GM12865 (cell line): Measurements from ENCODE around the gene ITIH4.

Experiments
- DNase-seq: peaks from one replicate; pipeline ENCODE4 v3.0.0; 2010; ENCODE audit warnings: low read depth
- H3K4me3 ChIP-seq: 2 replicates; pipeline ENCODE4 v1.5.1; 2011; ENCODE audit warnings: mild to moderate bottlenecking, low read depth, low read length, control low read depth
- TF ChIP-seq, protein P1 (sequence below): IDR thresholded peaks from 2 replicates; pipeline ENCODE4 v1.5.1; 2011; ENCODE audit warnings: low read length, control low read depth, low read depth, inconsistent platforms; ENCODE audit not compliant: insufficient read depth; ENCODE audit errors: missing control alignments

ITIH4 gene

DNA sequence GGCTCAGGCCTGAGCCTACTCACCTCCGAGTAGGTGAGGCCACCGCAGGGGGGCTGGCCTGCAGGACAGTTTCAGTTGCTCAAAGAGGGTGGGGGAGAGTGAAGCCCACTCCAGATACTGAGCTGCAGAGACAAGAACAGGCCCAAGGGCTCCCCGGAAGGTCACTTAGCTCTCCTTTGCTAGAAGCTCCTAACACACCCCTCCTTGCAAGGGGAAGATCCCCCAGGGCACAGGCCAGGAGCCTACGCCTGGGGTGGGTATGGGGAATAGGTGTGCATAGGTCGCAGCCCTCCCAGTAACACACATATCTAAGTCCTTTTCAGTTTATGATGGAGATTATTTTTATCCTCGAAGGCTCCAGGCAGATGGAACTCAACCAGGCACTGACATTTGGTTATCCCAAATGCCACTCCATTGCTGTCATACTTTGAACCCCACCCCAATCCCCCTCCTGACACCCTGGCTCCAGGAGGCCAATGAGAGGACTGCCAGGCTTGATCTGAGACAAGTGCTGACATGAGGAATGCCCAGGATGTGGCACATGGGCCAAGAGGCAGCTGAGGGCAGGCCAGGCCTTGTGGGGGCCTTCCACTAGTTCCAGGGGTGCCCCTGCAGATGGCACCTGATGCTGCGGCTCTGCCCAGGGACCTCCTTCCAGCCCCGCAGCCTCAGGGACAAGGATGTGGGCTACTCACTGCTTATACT, 5.4 kb upstream of the ITIH4 start:
- no peak overlapping the region for H3K4me3 ChIP-seq
- TF ChIP-seq, protein P1, sequence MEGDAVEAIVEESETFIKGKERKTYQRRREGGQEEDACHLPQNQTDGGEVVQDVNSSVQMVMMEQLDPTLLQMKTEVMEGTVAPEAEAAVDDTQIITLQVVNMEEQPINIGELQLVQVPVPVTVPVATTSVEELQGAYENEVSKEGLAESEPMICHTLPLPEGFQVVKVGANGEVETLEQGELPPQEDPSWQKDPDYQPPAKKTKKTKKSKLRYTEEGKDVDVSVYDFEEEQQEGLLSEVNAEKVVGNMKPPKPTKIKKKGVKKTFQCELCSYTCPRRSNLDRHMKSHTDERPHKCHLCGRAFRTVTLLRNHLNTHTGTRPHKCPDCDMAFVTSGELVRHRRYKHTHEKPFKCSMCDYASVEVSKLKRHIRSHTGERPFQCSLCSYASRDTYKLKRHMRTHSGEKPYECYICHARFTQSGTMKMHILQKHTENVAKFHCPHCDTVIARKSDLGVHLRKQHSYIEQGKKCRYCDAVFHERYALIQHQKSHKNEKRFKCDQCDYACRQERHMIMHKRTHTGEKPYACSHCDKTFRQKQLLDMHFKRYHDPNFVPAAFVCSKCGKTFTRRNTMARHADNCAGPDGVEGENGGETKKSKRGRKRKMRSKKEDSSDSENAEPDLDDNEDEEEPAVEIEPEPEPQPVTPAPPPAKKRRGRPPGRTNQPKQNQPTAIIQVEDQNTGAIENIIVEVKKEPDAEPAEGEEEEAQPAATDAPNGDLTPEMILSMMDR: no peak
- DNase-seq: no peak

DNA sequence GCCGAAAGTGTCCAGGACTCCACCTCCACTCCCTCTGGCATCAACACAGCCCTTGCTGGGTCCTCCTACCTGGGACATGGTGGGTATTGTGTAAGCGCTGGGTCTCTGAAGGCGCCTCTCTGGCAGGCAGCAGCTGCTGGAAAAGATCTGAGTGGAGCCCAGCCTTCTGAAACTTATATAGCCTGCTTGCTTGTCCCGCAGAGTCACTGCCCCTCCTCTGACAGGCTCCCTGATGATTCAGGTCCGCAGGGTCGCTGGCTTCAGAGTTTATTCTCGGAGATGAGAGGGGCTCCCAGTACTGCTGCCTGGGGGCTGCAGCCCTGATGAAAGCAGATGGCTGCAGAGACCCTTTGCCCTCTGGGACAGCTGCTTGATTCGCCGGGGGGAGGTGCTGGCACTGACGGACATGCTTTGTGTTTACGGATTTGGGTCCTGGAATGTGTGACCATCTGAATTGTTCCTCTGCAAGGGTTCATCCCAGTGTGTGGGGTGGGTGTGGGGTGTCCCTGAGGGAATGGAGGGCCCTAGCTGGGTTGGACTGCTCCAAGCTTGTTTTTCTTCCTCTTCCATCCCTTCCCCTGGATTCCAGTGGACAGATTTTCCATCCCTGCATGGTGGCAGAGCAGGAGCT, 4.5 kb upstream of the ITIH4 start, which contains the start of gene MUSTN1:
MUSTN1 (minus strand) TSS at position 149 of the 631 bp plus-strand sequence; CDS start at position 78, 71 bp downstream.
- no peak for DNase-seq
- H3K4me3 ChIP-seq: no peak within 1 kb of the TSS
- TF ChIP-seq, protein P1: no peak

DNA sequence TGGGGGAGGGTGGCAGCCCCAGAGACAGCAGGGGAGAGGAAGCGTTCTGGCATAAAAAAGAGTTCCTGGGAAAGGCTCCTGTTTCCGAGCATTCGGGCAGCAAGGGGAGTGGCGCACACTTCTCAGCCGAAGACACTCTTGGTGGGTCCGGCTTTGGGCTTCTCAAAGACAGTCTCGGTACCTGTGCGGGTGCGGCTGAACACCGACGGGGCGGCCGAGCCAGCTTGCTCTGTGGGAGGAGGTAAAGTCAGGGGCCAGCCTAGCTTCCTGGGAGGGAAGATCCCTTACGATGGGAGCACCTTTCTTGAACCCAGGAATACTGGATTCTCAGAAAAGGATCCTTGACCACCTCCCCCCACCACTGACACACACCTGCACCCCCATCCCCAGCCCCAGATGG, 2.7 kb upstream of the ITIH4 start:
- TF ChIP-seq, protein P1: no peak
- H3K4me3 ChIP-seq: no peak overlapping the region
- DNase-seq: no peak

DNA sequence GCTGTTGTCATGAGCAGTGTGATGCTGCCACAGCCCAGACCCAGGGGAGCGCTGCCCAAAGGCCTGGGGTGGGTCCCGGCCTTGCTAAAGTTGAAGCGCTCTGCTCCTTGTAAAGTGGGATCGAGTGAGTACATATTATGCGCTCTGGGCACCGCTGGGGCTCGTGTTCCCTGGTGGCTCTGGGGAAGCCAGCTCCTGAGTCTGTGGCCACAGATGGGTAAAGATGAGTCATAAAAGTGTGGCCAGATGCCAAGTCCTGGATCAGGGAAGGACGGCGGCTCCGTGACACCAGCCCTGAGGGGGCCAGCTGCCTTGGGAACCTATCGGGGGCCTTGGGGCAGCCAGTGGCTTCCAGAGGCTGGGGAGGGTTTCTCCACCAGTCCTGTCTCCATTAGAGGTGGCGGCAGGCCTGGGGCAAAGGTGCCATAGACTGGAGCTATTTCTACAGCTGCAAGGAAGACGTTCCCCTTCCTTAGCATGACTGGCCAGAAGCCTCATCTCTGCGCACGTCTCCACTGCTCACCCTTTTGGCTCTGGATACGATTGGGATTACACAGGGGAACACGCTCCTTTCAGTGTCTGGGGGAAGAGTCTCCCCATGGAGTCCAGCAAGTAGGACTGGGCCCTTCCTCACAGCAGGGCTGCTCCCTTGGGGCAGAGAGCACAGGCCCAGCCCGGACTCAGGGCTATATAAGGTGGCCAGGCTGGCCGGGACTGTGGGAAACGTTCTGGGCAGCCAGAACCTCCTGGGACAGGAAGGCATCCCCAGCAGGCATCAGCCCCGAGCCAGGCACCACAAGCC, 1.2 kb upstream of the ITIH4 start:
- TF ChIP-seq, protein P1: no peak
- H3K4me3 ChIP-seq: no peak overlapping the region
- no peak for DNase-seq

DNA sequence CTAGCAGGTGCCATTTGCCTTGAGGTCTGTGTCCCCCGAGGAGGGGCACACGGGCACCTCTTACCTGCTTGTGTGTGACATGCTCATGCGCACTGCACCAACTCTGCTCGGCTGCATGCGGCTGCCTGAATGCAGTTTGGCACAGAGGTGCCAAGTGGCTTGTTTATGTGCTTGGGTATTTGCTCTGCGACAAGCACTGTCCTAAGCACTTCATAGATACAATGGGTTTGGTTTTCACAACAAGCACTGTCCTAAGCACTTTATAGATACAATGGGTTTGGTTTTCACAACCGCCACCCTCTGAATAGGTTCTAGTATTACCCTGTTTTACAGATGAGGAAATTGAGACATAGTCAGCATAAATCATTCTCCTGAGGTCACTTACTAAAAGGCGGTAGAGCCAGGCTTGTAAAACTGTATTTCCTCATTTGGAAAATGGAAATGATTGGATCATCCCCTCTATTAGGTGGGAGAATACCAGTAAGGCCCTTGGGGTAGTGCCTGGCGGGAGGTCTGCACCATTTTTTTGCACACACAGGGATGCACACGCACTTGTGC, 487 bp downstream of the ITIH4 start:
- TF ChIP-seq, protein P1: no peak
- no peak overlapping the region for H3K4me3 ChIP-seq
- DNase-seq: no peak

DNA sequence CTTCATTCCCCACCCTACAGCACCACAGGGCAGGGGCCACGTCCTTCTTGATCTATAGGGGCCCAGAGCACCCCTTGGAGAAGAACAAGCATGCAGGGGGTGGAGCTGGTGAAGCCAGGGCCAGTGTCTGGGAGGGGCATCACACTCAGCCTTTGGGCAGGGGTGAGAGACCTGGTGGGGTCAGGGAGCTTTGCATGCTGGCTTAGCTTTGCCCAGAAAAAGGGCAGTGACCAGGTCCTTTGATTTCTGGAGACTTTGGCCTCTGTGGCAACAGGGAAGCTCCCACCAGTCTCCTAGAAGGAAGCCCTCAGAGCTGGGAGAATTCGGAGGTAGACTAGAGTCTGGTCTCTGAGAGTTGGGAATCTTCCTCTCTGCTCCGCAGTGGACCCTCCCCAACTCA, 990 bp downstream of the ITIH4 start:
- no peak overlapping the region for H3K4me3 ChIP-seq
- TF ChIP-seq, protein P1: no peak
- no peak for DNase-seq
